ENCODE measurements around the gene ITGA2. TPM values are rescaled to one million over a fixed set of nuclear protein-coding genes. Genes with fewer than 3 reads are reported as not detected.
"Not testable (repeated sequence)": the region's sequence is repeated elsewhere in the genome, so short reads cannot be mapped to it uniquely, and the experiment has no call there.

ITGA2 gene
- polyA plus RNA-seq, 1 donor: 7.3 TPM

DNA sequence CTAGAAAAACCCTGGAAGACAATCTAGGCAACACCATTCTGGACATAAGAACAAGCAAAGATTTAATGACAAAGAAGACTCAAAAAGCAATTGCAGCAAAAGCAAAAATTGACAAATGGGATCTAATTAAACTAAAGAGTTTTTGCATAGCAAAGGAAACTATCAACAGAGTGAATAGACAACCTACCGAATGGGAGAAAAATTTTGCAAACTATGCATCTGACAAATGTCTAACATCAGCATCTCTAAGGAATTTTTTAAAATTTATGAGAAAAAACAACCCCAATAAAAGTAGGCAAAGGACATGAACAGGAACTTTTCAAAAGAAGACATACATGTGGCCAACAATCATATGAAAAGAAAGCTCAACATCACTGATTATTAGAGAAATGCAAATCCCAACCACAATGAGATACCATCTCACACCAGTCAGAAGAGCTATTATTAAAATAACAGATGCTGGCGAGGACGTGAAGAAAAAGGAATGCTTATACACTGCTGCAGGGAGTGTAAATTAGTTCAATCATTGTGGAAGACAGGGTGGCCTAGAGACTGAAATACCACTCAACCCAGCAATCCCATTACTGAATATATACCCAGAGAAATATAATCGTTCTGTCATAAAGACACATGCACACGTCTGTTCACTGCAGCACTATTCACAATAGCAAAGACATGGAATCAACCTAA is 116.6 kb downstream of the ITGA2 start:
- no peak for DNase-seq

DNA sequence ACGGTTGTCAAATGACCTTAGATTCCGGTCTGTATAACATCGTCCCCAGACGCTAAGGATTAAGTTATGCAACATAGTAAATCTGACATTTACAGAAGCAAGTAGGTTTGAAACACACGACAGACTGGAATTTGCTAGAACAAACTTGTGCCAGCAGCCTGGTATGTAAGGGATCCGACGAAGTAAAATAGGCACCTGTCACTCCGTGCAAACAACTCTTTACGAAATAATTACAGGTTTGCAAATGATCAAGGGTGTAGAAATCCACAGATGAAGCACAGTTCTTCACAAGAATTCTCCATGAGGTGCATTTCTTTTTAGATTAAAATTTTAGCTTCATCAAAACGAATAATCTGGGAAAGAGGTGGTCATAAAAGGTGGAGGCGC is 119.9 kb downstream of the ITGA2 start:
- DNase-seq: no peak

DNA sequence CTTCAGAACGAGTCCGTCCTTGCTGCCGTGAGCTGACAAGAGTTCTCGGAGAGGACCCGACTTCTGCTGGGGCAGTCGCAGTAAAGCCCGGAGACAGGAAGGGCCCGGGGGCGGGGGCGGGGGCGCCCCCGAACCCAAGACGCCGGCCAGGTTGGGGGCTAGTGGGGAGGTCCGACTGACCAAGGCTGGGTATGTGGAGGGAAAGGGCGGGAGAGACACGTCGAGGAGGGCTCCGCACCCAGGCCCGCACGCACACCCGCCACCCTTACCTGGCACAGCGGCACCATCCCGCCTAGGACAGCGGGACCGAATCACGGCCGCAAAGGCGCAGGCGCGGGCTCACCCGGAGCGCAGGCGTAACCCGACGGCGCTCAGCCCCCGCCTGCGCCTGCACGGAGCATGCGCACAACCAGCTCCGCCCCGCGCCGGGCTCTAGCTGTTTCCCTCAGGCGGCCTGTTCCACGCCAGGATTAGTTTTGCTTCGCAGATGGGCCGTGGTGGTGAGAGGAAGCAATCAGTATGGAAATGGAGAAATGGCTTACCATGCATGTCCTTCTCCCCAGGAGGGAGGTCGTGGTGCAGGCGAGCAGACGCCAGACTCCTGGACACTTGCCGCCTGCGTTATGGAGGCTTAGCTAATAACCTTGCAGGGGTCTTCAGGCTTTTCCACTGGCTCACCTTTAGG is 120.4 kb downstream of the ITGA2 start, which contains the start of gene MOCS2:
MOCS2 (minus strand) TSS at position 315 of the 685 bp plus-strand sequence. CDS start 2,583 bp downstream, outside the sequence.
- peak; percentile 97 for DNase-seq

DNA sequence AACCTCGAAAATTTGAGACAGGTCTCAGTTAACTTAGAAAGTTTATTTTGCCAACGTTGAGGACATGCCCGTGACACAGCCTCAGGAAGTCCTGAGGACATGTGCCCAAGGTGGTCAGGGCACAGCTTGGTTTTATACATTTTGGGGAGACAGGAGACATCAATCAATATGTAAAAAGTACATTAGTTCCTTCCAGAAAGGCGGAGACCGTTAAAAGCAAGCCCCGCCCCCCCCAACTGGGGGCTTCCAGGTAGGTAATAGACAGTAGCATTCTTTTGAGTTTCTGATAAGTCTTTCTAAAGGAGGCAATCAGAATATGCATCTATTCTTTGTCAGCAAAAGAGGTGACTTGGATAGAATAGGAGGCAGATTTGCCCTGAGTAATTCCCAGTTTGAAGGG is 121.0 kb downstream of the ITGA2 start:
- no peak for DNase-seq

DNA sequence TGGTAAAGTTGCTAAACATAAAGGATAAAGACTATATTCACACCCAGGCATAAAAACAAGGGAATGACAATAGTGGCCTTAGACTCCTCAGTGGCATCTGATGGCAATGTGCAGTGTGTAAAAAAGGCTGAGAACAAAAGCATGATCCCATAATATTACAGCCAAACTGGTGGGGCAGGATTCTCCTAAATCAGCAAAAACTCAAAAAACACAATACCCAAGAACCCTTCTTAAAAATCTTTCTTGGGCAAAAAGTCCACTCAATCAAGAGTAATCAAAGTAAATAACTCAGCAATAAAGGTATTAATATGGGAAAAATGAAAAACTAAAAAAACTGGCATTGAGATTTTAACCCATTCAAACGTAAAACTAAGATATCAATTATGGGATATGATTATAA is 122.0 kb downstream of the ITGA2 start:
- no peak for DNase-seq

DNA sequence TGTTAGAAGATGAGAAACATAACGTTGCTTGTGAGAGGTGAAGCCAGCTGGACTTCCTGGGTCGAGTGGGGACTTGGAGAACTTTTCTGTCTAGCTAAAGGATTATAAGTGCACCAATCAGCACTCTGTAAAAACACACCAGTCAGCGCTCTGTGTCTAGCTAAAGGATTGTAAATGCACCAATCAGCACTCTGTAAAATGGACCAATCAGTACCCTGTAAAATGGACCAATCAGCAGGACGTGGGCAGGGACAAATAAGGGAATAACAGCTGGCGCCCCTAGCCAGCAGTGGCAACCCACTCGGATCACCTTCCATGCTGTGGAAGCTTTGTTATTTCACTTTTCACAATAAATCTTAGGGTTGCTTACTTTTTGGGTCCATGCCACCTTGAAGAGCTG is 123.2 kb downstream of the ITGA2 start:
- DNase-seq: not testable (repeated sequence)

DNA sequence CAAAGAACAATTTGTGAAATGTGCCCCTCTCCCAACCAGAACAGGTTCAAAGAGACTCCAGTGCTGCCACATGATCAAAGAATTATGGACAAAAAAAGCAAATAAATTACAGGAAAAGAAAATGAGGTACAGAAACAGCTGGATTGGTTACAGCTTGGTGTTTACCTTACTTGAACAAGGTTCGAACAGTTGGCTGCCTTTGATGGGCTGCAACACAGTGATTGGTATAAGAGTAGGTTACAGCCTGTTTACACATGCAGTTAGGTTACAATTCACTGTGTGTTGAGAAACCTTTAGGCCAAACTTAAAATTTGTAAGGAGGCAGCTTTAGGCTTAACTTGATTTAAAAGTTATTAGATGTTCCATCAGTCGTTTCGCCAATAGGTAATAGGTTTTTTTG is 123.8 kb downstream of the ITGA2 start:
- no peak for DNase-seq

DNA sequence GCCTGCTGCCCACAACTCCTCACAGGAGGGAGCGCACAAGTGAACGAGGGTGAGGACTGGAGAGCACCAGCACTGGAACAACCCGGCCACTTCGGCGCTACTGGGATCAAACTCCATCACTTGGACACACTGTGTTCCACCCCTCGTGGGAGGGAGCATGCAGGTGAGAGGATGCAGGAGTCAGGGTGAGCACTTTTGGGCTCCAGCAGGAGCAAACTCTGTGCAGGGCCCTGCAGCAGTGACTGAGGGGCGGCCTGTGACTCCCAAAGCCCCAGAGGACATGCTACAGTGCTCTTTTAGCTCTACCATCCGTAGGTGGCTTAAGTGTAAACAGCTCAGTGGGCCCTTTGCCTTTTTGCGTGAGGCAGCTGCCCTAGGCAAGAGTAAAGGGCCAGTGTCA is 124.8 kb downstream of the ITGA2 start:
- DNase-seq: no peak

DNA sequence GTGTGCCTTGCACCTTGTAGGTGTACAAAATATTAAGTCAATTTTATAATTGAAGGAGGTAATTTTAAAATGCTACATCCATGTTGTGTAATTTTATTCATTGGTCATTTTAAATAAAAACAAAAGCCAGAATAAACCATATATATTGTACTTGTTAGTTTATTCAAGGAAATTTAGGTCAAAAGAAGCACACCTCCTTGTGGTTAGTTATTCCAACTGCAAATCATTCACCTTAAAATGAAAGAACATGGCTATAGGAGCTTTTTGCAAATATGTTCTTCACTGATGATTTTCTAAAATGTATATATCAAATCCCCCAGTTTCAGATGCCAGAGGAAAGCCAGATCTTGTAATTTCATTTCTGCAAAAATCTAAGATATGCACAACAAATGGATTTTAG is 125.8 kb downstream of the ITGA2 start:
- no peak for DNase-seq

DNA sequence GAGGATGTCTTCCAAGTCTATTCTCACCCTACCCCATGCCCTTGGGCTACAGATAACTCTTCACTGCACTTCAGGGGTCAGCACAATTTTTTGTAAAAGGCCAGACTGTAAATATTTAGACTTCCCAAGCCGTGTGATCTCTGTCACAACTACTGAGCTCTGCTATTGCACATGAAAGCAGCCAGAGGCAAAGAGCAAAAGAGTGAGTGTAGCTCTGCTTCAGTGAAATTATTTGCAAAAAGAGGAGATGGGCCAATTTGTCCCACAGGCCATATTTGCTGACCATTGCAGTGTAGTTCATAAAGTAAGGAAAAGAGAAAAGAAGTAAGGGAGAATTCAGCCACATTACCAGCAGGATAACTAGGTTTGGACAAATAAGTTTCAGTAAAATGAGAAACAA is 127.4 kb downstream of the ITGA2 start:
- no peak for DNase-seq

DNA sequence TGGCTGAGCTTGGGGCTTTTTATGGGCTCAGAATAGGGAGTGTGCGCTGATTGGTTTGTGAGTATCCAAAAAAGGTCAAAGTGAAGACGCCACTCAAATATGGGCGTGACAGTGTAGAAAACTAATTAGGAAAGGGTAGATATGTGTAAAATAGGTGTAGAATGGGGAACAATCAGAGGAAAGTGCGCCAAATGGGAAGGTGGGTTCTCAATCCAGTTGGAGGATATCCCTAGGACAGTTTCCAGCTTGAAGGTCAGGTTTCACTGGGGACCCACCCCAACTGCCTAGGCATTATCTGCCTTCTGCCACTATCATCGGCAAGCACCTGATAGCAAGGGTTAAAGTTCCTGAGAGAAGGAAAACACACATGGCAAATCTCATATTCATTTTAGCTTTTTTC is 129.7 kb downstream of the ITGA2 start:
- no peak for DNase-seq

DNA sequence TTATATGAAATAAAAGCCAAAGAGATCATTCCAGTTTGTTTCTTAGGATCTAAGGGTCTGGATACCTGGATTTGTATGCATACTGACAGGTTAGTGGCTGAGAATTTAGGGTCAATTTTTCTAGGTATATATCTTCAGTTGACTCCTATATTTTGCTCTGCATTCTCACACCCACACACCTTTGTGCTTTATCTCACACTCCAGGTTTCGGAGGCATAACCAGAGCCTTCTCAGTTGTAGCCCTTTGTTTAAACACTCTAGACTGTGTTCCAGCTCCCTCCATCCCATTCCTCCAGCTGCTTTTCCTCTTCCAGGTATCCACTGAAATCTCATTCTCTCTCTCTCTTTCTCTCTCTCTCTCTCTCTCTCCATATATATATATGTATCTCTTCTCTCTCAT is 131.0 kb downstream of the ITGA2 start:
- DNase-seq: no peak

DNA sequence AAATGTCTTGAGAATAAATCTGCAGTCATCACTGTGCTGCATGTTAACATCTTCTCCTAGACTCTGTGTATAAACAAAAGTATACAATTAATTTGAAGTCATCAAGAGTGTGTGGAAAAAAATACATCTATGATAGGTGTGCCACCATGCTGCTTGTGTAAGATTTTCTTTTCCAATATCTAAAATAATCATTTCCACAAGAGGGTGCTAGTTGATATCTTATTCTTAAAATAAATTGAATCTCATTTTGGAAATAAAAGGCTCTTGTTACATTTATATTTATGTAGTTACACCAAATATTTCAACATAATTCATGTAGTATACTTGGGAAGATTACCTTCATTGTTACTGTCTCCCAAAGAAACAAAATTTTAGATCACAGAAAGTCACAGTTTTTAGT is 134.6 kb downstream of the ITGA2 start:
- DNase-seq: no peak

DNA sequence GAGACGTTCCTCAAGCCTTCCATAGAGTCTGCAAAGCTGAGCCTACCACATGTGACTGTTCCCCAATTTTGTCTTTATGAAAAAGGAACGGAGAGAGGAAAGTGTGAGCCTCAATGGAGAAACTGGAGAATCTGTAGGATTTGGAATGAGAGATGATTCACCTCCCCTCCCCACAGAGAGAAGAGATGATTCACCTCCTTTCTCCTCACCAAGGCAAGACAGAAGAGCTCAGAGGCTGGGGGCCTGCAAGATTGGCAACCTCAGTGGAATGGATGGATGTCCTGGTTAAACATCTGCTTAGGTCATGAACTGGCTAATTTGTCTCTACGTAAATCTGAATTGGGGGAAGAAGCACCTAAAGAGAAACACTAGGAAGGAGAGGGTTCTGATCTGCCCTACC is 137.4 kb downstream of the ITGA2 start:
- no peak for DNase-seq

DNA sequence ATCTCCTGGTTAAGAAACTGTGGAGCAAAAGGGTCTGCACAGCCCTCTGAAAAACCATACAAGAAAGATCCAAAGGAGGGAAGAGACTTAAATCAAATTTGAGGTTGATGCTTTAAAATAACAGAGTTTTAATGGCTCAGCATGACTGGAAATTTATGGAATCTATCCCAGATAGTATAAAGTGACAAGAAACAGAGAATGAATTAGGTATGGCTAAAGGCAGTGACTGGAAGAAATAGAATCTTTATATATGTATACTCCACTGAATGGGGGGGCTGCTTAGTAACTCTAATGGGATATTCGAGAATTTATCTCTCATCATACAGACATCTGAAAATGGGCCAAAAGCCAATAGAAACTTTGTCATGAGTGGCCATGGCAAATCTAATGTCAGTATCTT is 138.0 kb downstream of the ITGA2 start:
- DNase-seq: no peak

DNA sequence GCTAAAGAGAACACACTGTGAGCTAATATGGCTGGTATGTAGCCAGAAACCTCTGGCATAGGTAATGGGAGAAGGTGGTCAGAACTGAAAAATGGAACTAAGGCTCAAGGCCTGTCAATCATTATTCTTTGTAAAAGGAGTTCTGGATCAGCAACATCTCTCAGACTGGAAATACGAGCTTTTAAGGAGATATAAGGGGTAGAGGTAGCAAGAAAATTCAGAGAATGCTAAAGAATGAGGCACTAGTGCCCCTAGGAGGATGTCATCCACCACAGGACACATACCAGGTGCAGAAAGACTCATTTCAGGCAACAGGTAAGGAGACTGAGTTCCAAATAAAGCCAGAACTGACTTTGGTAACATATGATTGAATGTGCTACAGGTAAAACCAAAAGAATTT is 139.3 kb downstream of the ITGA2 start:
- no peak for DNase-seq

DNA sequence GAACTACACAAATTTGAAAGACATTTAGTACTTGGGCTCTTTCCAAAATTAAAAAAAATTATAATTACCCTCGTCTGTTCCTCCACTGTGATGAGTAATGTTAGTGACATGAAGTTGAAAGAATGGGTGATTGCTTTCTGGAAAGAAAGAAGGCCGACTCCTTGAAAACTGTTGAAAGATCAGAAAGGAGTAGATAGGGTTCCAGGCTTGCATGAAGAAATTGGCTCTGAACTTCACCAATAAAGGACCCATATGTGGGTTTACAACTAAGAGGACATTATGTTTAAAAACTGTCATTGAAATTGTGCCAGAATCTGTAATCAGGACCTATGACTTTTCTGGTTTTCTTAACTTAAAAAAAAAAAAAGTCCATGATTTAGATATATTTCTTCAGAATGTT is 141.1 kb downstream of the ITGA2 start:
- DNase-seq: no peak

DNA sequence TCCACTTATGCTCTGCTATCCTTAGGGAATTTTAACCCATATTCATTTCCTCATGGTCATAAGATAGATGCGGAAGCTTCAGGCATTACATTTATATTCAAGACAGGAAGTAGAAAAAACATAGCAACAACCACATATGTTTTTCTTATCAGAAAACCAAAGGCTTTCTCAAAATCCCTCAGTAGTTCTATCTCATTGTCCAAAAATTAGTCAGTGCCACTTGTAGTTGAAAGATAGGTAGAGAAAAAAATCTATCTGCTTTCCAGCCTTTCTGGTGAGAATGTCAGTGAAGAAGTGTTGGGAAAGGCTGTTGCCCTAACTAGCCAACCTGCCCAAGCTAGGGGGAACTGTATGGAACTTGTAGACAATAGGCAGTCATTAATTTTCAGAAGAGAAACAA is 143.9 kb downstream of the ITGA2 start:
- DNase-seq: no peak

Other genes starting within 250 kb of the ITGA2 start
- 21.6 TPM for gene ITGA1, start 201.4 kb upstream of the ITGA2 start, polyA plus RNA-seq (ENCODE audit: insufficient read length)
- 14.7 TPM for gene PELO, start 201.4 kb upstream of the ITGA2 start, polyA plus RNA-seq (ENCODE audit: insufficient read length)
- 35.9 TPM for gene MOCS2, start 120.4 kb downstream of the ITGA2 start, polyA plus RNA-seq (ENCODE audit: insufficient read length)

All from hindlimb muscle (tissue), 1 donor.